HG03575 (cell line): ENCODE data around the gene LAMC3.

ENCODE experiments used
- ATAC-seq: cut with Tn5 transposase; IDR thresholded peaks from one replicate; pipeline ENCODE4 v1.9.1; 2021; ENCODE audit not compliant: unreplicated experiment, insufficient number of reproducible peaks, low FRiP score; ENCODE audit errors: extremely low read depth

Gene LAMC3

DNA sequence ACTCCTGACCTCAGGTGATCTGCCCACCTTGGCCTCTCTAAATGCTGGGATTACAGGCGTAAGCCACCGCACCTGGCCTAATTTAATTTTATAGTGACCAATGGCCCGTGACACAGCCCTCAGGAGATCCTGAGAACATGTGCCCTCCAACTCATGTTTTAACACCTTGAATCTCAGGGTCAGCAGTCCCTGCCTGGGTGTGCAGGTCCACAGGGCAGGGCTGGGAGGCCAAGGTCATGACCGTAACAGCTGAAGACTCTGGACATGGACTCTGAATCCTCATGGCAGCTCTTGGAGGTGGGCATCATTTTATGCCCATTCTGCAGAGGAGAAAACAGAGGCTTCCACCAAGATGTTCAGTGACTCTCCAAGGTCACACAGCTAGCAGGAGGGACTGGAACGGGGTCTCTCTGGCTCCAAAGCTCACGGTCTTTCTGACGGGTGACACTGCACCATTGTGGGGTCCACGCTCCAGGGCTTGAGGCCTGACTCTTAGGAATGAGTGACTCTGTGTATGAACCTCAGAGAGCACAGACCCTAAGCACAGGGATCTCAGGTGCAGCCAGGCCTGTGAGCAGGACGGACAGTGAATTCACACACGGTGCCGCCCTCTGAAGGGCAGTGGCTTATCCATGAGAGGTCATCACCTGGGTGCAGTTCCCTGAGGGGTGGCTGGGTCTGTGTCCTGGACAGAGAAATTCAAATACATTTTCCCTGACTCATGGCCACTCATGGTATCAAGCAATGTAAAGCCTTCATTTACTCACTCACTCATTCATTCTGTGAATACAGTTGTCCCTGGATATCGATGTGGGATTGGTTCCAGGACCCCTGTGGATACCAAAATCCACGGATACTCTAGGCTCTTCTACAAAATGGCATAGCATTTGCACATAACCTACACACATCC lies 32.8 kb upstream of the LAMC3 start:
- no peak for ATAC-seq

DNA sequence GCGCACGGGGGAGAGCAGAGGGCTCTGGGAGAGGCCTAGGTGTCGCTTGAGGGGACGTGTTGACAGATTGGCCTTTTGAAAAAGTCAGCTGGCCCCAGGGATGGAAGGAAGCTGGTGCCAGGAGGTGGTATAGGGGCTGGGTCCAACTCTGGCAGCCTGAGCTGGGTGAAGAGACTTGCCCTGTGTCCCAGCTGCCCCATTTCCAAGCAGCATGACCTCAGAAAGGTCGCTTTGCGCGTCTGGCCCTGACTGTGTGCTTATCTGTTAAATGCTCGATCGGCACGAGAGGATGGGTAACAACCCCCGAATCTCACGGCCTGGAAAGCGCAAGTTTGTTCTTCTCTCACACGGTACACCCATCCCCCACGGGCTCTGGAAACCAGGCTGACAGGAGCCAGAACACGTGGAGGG lies 31.2 kb upstream of the LAMC3 start:
- no peak for ATAC-seq

DNA sequence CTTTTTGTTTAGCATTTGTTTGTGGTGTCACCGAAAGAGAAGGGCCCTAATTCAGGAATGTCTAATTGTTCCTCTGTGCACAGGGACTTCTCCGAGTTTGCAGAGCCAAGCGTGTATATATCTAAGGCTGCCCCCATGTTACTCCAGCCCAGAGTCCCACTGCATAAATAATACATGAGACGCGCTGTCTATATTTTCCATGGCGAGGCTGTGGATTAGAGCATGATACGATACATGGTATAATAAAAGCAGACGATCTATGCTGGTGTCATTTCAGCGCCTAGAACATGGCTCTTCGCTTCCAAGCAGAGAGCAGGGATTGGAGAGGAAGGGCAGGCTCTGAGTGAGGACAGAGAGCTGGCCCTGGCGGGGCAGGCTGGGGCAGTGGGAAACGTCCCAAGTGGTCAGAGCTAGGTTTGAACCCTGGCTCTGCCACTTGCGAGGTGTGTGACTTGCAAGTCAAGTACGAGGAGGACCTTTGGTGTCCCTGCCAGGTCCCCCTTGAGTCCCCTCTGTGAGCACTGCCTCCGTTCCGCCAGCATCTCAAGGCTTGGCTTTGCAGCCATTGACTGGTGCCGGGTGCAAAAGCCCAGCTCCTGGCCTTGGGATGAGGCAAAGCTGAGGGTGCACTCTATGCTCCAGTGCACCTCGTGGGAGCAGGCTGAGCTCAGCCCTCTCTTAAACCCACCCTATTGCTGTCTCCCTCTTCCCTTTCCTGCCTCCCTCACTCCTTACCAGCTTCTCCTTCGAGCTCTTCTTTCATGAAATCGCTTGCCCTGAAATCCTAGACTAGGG lies 29.2 kb upstream of the LAMC3 start:
- no peak for ATAC-seq

DNA sequence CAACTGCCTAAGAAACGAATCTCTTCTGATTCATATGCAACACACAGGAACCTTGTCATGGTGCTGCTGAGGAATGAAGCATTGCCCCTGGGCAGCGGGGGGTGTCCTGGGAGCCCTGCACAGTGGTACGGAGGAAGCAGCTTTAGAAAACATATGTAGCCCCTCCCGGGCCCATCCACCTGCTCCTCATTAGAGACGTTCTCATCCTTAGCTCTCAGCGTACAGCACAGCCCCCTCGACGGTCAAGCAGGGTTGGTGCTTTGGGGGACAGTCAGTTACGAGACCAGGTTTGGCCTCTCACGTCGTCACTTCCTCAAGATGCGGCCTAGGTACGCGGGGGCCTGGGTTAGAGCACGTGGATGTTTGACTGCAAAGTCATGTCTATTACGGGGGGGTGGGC lies 28.4 kb upstream of the LAMC3 start:
- no peak for ATAC-seq

DNA sequence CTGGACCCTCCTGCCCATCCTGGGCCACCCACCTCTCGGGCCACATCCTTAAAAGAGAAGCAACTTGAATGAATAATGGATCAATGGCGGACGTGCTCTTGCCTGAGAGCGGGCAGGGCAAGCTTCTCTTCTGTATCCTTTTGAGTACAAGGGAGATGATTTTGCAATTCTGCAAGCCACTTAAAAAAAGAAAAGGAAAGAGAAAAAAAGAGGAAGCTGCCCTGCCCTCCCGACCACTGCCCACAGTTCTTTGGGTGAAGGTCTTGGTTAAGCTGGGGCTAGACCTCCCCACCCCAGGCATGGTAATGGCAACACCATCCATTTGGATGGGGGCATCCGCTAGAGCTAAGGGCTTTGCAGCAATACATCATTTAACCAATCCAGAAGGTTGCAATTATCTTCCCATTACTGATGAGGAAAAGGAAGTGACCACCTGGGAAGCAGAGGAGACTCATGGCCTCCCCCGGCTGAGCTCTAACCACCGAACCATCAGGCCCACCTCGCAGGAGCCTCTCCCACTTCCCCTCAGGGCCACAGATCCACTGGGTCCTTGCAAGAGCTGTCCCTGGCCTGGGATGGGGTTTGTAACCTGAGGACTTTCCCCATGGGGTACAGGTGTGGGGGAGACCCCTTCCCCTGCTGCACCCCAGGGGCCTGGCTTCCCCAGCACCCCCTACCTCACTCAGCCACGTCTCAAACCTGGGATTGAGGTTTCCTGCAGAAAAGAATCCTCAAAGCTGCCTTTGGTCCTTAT lies 27.8 kb upstream of the LAMC3 start:
- no peak for ATAC-seq

DNA sequence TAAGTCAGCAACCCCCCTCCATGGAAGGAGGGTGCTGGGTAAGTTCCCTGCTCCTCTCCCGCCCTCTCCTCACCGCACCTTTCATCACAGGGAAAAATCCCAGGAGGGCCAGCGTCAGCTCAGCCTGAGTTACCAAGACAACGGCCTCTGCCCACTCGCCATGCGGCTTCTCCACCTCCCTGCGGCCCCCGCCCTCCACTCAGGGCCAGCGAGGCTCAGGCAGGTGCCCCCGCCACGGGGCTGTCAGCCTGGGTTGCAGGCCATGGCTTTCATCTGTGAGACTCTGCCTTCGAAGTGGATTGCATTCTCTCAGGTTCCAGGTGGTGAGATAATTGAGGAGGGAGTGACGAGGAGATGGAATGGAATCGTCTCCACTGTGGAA lies 27.2 kb upstream of the LAMC3 start:
- ATAC-seq, result no peak

DNA sequence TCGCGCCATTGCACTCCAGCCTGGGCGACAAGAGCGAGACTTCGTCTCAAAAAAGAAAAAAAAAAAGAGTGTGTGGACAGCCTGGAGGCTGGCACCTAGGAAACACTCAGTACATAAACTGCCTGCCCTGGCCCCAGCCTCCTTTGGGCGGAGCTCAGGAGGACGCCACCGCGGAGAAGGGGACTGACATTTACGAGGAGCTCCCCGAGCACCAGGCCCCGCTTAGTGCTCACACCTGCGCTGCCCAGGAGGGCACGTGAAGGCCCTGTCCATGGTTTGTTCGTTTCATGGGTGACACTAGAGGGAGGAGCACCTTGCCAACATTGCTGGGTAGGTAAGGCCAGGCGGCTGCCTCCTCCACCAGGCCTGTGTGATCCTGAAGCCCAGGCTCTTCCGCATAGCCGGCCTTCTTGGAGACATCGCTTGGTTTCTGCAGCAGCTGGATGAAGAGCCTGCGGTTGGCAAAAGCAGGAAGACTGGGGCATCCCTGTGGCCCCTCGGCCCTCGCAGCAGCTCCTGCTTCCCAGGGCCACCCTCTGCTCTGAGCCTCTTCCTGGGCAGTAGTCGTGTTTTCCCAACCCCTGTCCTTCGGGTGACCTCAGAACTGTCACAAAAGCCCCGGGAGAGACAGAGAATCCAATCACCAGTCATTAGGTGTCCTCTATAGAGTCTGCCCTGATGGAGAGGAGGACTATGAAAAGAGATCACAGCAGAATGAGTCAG lies 26.2 kb upstream of the LAMC3 start:
- no peak for ATAC-seq

DNA sequence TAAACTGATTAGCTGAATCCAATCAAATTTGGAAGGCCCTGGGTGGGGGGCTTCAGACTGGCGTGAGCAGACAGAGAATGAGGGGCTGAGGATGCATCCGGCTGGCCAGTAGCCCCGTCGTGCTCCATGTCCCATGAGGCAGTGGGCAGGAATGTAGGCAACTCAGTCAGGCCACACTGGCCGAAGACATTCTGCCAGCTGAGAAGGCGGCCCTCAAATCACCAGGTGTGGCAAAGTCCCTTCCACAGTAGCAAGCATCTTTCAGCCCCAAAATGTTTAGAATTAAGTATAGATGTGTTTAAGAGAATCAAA lies 25.7 kb upstream of the LAMC3 start:
- no peak for ATAC-seq

DNA sequence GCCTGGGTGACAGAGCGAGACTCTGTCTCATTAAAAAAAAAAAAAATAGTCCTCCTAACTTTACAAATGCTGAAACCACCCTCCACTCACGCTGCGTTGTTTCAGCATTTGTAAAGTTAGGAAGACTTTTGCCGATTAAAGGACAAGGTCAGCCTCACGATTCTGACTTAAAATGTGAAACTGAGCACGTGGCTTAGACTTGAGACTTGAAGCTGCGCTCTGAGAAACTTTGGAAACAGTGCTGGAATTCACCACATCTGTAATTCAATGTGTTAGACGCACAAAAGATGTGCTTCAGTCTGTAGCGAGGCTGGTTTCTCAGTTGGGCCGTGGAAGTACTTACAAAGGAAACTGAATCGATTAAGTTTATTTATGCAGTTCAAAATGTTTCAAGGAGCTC lies 25.0 kb upstream of the LAMC3 start:
- no peak for ATAC-seq

DNA sequence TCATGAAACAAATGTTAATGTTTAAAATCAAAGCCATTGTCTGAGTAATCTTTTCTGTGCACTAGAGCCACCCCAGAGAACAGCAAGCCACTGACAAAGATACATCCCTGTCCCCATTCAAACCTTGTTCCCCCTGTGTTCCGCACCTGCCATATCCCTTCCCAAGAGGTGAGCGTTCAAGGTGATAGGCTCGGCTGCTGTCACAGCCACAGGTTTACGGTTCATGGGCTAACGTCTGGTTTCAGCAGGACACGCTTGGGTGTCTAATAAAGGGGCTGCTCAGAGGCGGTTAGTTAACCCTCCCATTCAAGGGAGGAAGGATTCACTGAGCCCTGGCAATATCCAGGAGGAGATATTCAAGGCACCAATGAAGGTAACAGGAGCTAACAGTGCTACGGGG lies 24.5 kb upstream of the LAMC3 start:
- no peak for ATAC-seq

DNA sequence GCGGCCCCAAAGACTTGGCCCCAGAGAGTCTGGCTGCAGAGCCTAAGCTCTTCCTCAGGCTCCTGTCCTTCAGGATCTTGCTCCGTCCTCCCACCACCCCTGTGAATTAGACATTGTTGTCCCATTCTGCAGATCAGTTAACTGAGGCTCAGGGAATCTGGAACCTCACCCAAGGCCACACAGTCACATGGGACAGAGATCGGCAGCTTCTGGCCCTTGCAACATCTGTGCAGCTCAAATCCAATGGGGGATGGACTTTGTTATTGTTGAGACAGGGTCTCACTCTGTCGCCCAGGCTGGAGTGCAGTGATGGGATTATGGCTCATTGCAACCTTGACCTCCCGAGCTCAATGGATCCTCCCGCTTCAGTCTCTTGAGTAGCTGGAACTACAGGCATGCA lies 23.9 kb upstream of the LAMC3 start:
- ATAC-seq, result no peak

DNA sequence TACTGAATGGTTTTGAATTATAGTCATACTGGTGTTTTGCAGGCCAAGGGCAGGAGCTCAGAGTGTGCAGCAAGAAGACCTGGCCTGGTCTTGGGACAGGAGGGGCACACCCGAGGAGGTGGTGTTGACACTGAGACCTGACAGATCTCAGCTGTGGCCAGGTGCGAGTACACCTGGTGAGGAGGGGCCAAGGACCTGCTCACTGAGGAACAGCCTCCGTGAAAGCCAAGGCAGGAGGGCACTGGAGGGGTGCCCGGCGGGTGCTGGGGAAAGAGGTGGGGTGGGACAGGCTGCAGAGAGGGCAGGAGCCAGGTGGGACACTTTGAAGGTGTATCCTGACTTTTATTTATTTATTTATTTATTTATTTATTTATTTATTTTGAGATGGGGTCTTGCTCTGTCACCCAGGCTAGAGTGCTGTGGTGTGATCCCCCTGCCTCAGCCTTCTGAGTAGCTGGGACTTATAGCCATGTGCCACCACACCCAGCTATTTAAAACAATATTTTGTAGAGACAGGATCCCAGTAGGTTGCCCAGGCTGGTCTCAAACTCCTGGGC lies 23.3 kb upstream of the LAMC3 start:
- no peak for ATAC-seq

DNA sequence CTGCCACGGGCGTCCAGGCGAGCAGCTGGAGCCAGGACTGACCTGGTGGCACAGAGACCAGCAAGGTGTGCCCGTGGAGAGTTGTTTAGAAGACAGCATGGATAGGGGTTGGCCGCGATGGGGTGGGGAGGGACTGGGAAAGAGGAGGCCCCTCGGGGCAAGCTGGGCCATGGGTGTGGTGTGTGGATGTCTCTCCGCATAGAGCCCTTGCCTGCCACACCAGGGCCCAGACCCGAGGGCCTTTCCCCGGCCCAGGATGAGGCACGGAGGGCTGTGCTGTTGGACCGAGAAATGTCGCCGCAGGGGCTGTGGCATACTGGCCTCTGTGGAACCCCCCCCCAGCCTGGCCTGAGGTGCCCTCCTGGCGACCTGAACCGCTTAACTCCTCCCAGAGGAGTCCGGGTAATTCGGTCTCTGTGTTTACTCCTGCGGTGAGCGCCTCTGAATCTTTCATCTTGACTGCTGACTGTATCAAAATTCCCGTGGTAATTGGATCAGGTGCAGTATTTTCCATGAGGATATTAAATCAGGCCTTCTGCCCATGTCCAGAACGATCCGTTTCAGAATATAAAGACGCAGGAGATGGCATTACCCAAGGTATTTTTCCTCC lies 22.5 kb upstream of the LAMC3 start:
- no peak for ATAC-seq

DNA sequence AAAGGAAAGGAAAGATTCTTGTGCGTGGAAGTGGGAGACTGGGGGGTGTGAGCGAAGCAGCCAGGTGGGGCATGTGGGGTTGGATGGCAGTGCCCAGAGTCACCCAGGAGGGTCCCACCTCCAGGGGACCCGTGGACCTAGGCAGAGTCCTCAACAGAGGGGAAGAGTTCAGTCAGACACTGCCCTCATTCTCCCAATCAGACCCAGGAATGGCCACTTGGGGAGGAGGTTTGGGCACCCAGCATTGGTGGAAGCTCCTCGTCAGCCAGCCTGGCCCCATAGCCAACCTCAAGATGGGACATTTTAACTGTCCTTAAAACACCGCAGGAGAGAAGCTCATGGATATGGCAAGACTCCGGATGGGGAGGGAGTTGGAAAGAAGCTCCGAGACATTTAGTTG lies 21.9 kb upstream of the LAMC3 start:
- no peak for ATAC-seq

DNA sequence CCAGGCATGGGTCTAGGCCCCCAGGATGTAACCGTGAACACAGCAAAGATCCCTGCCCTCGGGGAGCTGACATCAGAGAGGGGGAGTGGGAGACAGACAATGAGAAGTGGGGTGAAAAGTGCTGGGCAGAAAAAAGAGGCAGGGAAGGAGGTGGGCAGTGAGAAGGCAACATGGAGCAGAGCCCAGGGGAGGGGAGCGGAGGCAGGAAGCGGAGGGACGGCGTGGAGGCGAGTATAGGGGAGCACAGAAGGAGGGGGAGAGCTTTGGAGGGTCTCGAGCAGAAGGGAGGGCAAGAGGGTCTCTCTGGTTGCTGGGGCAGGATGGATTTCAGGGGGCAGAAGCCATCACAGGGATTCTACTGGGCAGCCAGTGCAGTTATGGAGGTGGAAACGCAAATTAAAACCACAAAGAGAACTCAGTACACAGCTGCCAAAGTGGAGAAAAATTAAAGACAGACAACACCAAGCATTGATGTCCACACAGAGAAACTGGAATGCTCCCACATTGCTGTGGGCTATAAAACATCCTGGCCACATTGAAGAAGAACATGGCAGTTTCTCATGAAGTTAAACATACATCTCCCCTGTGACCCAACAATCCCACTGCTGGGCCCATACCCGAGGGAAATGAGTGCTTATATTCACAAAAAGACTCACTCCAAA lies 21.1 kb upstream of the LAMC3 start:
- ATAC-seq, result no peak

DNA sequence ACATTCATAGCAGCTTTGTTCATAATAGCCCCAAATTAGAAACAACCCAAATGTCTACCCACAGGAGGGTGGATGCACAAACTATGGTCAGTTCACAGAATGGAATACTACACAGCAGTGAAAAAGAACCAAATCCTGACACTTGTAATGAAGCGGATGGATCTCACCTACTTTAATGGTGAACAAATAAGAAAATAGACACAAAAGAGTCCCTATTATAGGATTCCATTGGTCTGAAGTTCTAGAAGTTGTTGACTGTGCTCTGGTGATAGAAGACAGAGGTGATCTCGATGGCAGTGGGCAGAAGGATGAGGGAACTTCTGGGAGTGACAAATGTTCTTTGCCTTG lies 20.6 kb upstream of the LAMC3 start:
- ATAC-seq, result no peak

DNA sequence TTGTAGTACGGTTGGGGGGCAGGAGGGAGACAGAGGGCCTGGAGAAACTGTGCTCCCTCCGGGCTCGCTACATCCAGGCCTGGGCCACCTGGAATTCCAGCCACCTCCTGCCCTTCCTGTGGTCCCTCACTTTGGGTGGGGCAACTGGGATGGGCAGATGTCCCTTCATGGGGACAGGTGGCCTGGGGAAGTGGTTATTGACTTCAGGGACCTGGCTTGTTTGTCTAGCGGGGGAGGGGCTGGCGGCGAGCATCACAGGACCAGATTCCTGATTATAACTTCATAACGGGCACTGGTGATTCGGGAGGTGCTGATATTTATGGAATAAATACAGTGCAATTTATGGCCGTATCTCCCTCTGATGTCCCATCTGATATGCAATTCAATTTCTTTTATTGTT lies 20.1 kb upstream of the LAMC3 start:
- ATAC-seq, result no peak

DNA sequence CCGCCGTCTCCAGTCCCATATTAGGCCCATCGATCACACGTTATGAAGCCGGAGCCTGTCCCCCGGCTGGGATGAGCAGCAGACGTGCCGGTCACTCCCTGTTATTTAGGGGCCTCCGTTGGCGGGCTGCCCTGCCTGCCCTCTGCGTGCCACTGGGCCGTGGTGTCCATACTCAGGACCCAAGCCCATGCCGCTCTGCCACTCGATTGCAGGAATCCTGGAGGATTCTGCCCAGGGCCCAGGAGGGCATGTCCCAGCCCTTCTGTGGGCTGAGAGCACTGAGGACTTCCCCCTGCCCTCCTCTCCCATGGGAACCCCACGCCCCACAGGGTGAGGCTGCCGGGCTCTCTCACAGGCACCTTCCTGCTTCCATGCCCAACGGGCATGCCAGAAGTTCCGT lies 19.6 kb upstream of the LAMC3 start:
- ATAC-seq, result no peak
